Measurements from ENCODE around the gene ACBD5. TPM values are rescaled to one million over a fixed set of nuclear protein-coding genes. Genes with fewer than 3 reads are reported as not detected.
"Not testable (repeated sequence)": the region's sequence is repeated elsewhere in the genome, so short reads cannot be mapped to it uniquely, and the experiment has no call there.

ACBD5 gene
- 49.7 TPM for total RNA-seq

GRCh38 chr10:27240212-27241009, at the start of gene ACBD5:
TSS of gene ACBD5 (minus strand) at chr10:27240797. CDS start at chr10:27240688, 109 bp downstream.
- DNase-seq (ENCODE audit: low spot score in 2 of 2) (peak; percentile 58 to 59), FAIRE-seq (no peak)

- FAIRE-seq = no peak
- DNase-seq (ENCODE audit: low spot score in 2 of 2) = no peak
Measured at GRCh38 chr10:27285093-27285492, 44.5 kb upstream of the ACBD5 start.

GRCh38 chr10:27276581-27276980, 36.0 kb upstream of the ACBD5 start:
- DNase-seq (ENCODE audit: low spot score in 2 of 2) (no peak), FAIRE-seq (no peak)

GRCh38 chr10:27266025-27266424, 25.4 kb upstream of the ACBD5 start:
- FAIRE-seq; DNase-seq (ENCODE audit: low spot score in 2 of 2): not testable (repeated sequence)

- not testable (repeated sequence) for DNase-seq (ENCODE audit: low spot score in 2 of 2); FAIRE-seq
Measured at GRCh38 chr10:27262788-27263187, 22.2 kb upstream of the ACBD5 start.

- DNase-seq (ENCODE audit: low spot score in 2 of 2) (peak in 1 of 2 donors; percentile 33), FAIRE-seq (no peak)
Measured at GRCh38 chr10:27258838-27259812, 18.5 kb upstream of the ACBD5 start.

- FAIRE-seq = no peak
Measured at GRCh38 chr10:27258492-27258837, 17.9 kb upstream of the ACBD5 start.

GRCh38 chr10:27256299-27257189, 15.9 kb upstream of the ACBD5 start:
- DNase-seq (ENCODE audit: low spot score in 2 of 2) (no peak), FAIRE-seq (no peak)

More at GRCh38 chr10:27258492-27258837, 17.9 kb upstream of the ACBD5 start:
- no peak for DNase-seq (ENCODE audit: low spot score in 2 of 2)

GRCh38 chr10:27253576-27253975, 13.0 kb upstream of the ACBD5 start:
- no peak for FAIRE-seq
- no peak for DNase-seq (ENCODE audit: low spot score in 2 of 2)

- no peak for FAIRE-seq
- peak in 1 of 2 donors; percentile 68 for DNase-seq (ENCODE audit: low spot score in 2 of 2)
Measured at GRCh38 chr10:27252267-27253000, 11.8 kb upstream of the ACBD5 start.

- FAIRE-seq (no peak), DNase-seq (ENCODE audit: low spot score in 2 of 2) (no peak)
Measured at GRCh38 chr10:27251554-27251953, 11.0 kb upstream of the ACBD5 start.

- FAIRE-seq (no peak), DNase-seq (ENCODE audit: low spot score in 2 of 2) (no peak)
Measured at GRCh38 chr10:27248215-27248614, 7.6 kb upstream of the ACBD5 start.

- FAIRE-seq (no peak), DNase-seq (ENCODE audit: low spot score in 2 of 2) (no peak)
Measured at GRCh38 chr10:27247441-27247840, 6.8 kb upstream of the ACBD5 start.

- FAIRE-seq = no peak
- no peak for DNase-seq (ENCODE audit: low spot score in 2 of 2)
Measured at GRCh38 chr10:27247006-27247405, 6.4 kb upstream of the ACBD5 start.

GRCh38 chr10:27245836-27246235, 5.2 kb upstream of the ACBD5 start:
- FAIRE-seq (no peak), DNase-seq (ENCODE audit: low spot score in 2 of 2) (no peak)

GRCh38 chr10:27244976-27245375, 4.4 kb upstream of the ACBD5 start:
- DNase-seq (ENCODE audit: low spot score in 2 of 2) (no peak), FAIRE-seq (no peak)

GRCh38 chr10:27242951-27243551, 2.5 kb upstream of the ACBD5 start:
- peak; percentile 42 to 55 for DNase-seq (ENCODE audit: low spot score in 2 of 2)
- FAIRE-seq = no peak

- DNase-seq (ENCODE audit: low spot score in 2 of 2) (no peak), FAIRE-seq (no peak)
Measured at GRCh38 chr10:27242473-27242950, 1.9 kb upstream of the ACBD5 start.
